PFSK-1 (cell line): ENCODE data around the gene PSMD4.

Experiments used
- FOXP2 ChIP-seq: optimal IDR thresholded peaks from 2 replicates; pipeline ENCODE3; 2011; ENCODE audit warnings: borderline replicate concordance, control low read depth, inconsistent platforms; ENCODE audit not compliant: insufficient read depth; ENCODE audit errors: extremely low read length, extremely low read depth
- POLR2AphosphoS5 ChIP-seq: IDR thresholded peaks from 2 replicates; pipeline ENCODE4 v1.6.1; 2012; ENCODE audit warnings: low read depth, mild to moderate bottlenecking, control low read depth, low read length, moderate library complexity
- REST ChIP-seq, 2 experiments: IDR thresholded peaks; 2 replicates each; pipeline versions ENCODE4 v1.6.1 to v1.8.0; 2011 to 2012; ENCODE audit warnings: low read depth in 2 of 2, low read length in 2 of 2, control low read depth in 1 of 2, inconsistent platforms in 1 of 2, mild to moderate bottlenecking in 1 of 2, moderate library complexity in 1 of 2; ENCODE audit not compliant: insufficient read depth in 1 of 2
- SIN3A ChIP-seq: IDR thresholded peaks from 2 replicates; pipeline ENCODE4 v1.6.1; 2012; ENCODE audit warnings: mild to moderate bottlenecking, low read length, moderate library complexity, borderline replicate concordance; ENCODE audit not compliant: insufficient read depth
- TAF1 ChIP-seq: IDR thresholded peaks from 2 replicates; pipeline ENCODE4 v1.6.1; 2012; ENCODE audit warnings: low read length, control low read depth, borderline replicate concordance; ENCODE audit not compliant: insufficient read depth

Gene PSMD4

GRCh38 chr1:151273924-151274466, 19.5 kb downstream of the PSMD4 start:
- TF ChIP-seq SIN3A (no peak), REST (IDR thresholded peaks at IDR 0.05; ENCODE audit: insufficient read depth in 1 of 2, low read depth in 2 of 2, low read length in 2 of 2) (no peak)

- TF ChIP-seq POLR2AphosphoS5, result no peak
Measured at GRCh38 chr1:151277249-151277648, 22.7 kb downstream of the PSMD4 start.

- TF ChIP-seq POLR2AphosphoS5, result peak; percentile 61; the same call in 1 of the 2 replicates
- TF ChIP-seq FOXP2, result no peak
- TF ChIP-seq TAF1, result peak; percentile 65; the same call in 1 of the 2 replicates
- TF ChIP-seq REST (IDR thresholded peaks at IDR 0.05; ENCODE audit: insufficient read depth in 1 of 2, low read depth in 2 of 2, low read length in 2 of 2), result no peak; a peak in 1 of 4 replicates
- 0 out of 2 replicates have a peak, but pooled peaks have one; percentile 18 for TF ChIP-seq SIN3A
Measured at GRCh38 chr1:151281225-151281968, 26.9 kb downstream of the PSMD4 start.

DNA sequence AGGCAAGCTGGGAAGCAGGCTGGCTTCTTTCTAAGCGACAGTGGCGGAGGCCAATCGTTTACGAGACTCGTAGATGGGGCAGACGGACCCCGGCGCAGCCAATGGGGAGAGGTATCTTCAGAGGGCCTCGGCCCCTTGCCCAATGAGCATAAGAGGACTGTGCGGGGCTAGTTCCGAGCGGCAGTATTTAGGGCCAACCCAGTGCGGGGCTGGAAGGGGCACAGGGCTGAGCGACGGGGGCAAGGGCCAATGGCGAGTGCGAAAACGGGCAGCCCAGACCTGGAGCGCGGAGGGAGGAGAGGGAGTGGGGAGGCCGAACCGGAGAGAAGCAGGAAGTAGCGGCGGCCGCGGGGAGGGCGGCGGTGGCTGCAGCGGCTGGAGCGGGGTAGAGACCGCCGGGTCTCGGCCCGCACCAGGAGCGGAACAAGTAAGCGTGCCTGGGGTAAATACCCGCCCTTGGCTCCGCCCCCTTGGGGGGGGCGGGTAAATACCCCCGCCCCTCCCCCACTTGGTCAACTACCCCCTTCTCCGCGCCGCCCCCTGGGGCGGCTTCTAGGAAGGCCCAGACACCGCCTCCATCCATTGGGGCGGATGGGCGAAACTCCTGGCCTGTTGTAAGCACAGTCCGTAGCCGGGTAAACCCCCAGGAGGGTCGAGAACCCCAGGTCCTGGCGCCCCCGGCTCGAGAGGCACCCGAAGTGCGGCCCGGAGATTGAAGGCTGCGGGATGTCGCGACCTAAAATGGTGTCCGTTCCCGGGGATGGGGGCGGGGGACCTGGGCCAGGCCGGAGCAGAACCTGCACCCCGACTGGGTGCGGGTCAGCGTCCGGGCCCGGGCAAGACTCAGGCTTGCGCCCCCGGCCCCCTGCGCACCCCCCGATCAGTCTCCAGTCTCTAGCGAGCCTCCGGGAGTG, 27.7 kb downstream of the PSMD4 start, which contains the start of gene ZNF687:
TSS of gene ZNF687 (plus strand) at position 331 of the 914 bp plus-strand sequence. CDS start 3,993 bp downstream, outside the sequence.
- peak; percentile 63; the same call in 1 of the 2 replicates for TF ChIP-seq POLR2AphosphoS5
- 0 out of 4 replicates have a peak, but pooled peaks of 1 of the 2 experiments have one; percentile 17 for TF ChIP-seq REST (IDR thresholded peaks at IDR 0.05; ENCODE audit: insufficient read depth in 1 of 2, low read depth in 2 of 2, low read length in 2 of 2)
- TF ChIP-seq FOXP2, result no peak

DNA sequence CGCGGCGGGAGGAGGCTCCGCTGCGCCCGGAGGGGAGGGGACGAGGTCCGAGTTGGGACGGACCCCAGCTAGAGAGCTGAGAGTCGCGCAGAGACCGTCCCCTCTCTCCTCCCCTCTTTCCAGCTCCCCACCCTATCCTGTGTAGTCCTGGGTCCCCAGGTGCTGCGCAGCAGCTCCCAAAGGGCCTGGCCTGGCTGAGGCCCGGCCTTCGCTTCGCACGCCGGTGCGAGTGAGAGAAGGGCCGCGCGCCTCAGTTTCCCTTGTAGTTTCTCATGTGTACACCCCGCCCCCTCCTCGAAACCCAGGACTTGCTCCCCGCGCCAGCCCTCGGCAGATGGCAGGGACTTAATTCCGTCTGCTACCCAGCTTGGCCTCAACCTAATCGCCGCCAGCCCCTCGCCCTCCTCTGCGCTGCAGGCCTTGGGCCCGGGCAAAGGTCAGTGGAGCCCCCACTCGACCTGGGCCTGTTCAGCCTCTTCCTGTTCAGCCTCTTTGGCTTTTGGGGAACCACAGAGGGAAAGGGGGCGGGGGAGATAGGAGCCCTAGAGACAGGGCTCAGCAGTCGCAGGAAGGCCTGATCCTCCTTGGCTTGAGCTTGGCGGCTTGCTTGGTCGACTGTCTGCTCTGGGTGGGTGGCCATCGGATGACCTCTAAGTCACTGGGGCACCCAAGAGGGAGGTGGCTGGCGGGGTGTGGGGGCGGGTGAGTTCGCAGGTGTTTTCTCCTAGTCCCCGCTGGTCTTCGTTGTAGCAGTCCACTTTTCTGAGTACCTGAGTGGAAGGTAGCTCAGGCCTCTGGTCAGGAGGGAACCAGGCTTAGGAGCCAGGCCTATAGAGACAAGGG, 28.6 kb downstream of the PSMD4 start:
- TF ChIP-seq REST (IDR thresholded peaks at IDR 0.05; ENCODE audit: insufficient read depth in 1 of 2, low read depth in 2 of 2, low read length in 2 of 2), result no peak
- TF ChIP-seq FOXP2, result no peak
- TF ChIP-seq TAF1, result no peak
- TF ChIP-seq POLR2AphosphoS5, result no peak
- no peak for TF ChIP-seq SIN3A
